Keratinocyte (primary cell): Measurements from ENCODE around the gene TIAM1. TPM values are rescaled to one million over a fixed set of nuclear protein-coding genes. Genes with fewer than 3 reads are reported as not detected.

Experiments
- DNase-seq: peaks from one replicate; pipeline ENCODE4 v3.0.0-alpha.2; 2011; ENCODE audit warnings: low read depth, missing footprints, low spot score
- FAIRE-seq: peaks from 2 replicates; lab custom pipeline; 2011; peaks lifted over from hg19 to GRCh38; lab: Jason Lieb, UNC
- H2AFZ ChIP-seq: 2 replicates; pipeline ENCODE4 v1.6.0; 2012; ENCODE audit warnings: low read length, control low read depth, inconsistent platforms; ENCODE audit not compliant: control insufficient read depth
- H3K27ac ChIP-seq: 2 replicates; pipeline ENCODE4 v1.5.1; 2011; ENCODE audit warnings: low read length; ENCODE audit not compliant: control insufficient read depth, insufficient read depth
- H3K27me3 ChIP-seq: 3 replicates; pipeline ENCODE4 v1.6.0; 2011; ENCODE audit warnings: low read length; ENCODE audit not compliant: control insufficient read depth, insufficient read depth; ENCODE audit errors: extremely low read depth
- H3K36me3 ChIP-seq, 2 experiments: 2 replicates in 1 of 2; 3 replicates in 1 of 2; pipeline ENCODE4 v1.5.1; 2011; ENCODE audit warnings: low read length in 2 of 2, mild to moderate bottlenecking in 1 of 2; ENCODE audit not compliant: control insufficient read depth in 2 of 2, insufficient read depth in 2 of 2; ENCODE audit errors: extremely low read depth in 1 of 2
- H3K4me1 ChIP-seq: 3 replicates; pipeline ENCODE4 v1.5.1; 2011; ENCODE audit warnings: low read length; ENCODE audit not compliant: control insufficient read depth, insufficient read depth; ENCODE audit errors: extremely low read depth
- H3K4me2 ChIP-seq: 3 replicates; pipeline ENCODE4 v1.6.0; 2011; ENCODE audit warnings: low read depth, low read length; ENCODE audit not compliant: control insufficient read depth, insufficient read depth; ENCODE audit errors: extremely low read depth
- H3K4me3 ChIP-seq, 3 experiments: fragments of 200-600 bp in 1 of 3; sonication (generic) in 1 of 3; 2 replicates in 2 of 3; 3 replicates in 1 of 3; pipeline ENCODE4 v1.5.1; 2011 to 2016; ENCODE audit warnings: low read length in 3 of 3, mild to moderate bottlenecking in 3 of 3, control low read depth in 2 of 3, inconsistent platforms in 1 of 3, low read depth in 1 of 3, mixed read lengths in 1 of 3, mixed run types in 1 of 3, moderate library complexity in 1 of 3; ENCODE audit not compliant: control insufficient read depth in 2 of 3, insufficient read depth in 2 of 3; ENCODE audit errors: extremely low read depth in 1 of 3
- H3K79me2 ChIP-seq: 2 replicates; pipeline ENCODE4 v1.6.0; 2012; ENCODE audit warnings: low read length; ENCODE audit not compliant: control insufficient read depth, insufficient read depth
- H3K9ac ChIP-seq: 3 replicates; pipeline ENCODE4 v1.6.0; 2011; ENCODE audit warnings: low read length; ENCODE audit not compliant: control insufficient read depth, insufficient read depth; ENCODE audit errors: extremely low read depth
- H3K9me1 ChIP-seq: 3 replicates; pipeline ENCODE4 v1.6.0; 2011; ENCODE audit warnings: low read length; ENCODE audit not compliant: control insufficient read depth, insufficient read depth; ENCODE audit errors: extremely low read depth
- H3K9me3 ChIP-seq: 2 replicates; pipeline ENCODE4 v1.5.1; 2012; ENCODE audit warnings: low read depth, low read length; ENCODE audit not compliant: control insufficient read depth
- H4K20me1 ChIP-seq: 3 replicates; pipeline ENCODE4 v1.6.0; 2011; ENCODE audit warnings: low read length; ENCODE audit not compliant: control insufficient read depth, insufficient read depth; ENCODE audit errors: extremely low read depth
- CTCF ChIP-seq, 3 experiments: IDR thresholded peaks in 1 of 3; conservative IDR thresholded peaks in 1 of 3; optimal IDR thresholded peaks in 1 of 3; 2 replicates in 2 of 3; 3 replicates in 1 of 3; pipeline versions ENCODE3 to v1.5.1; 2011; ENCODE audit warnings: low read length in 3 of 3, mild to moderate bottlenecking in 3 of 3, moderate library complexity in 2 of 3, control low read depth in 1 of 3, inconsistent platforms in 1 of 3; ENCODE audit not compliant: insufficient read depth in 2 of 3; ENCODE audit errors: extremely low read depth in 1 of 3
- EZH2 ChIP-seq: IDR thresholded peaks from one replicate; pipeline ENCODE4 v1.6.1; 2012; ENCODE audit warnings: inconsistent platforms, mild to moderate bottlenecking, low read length, moderate library complexity
- dilution Hi-C: fragments of 300-500 bp; cut with MboI; formaldehyde crosslinking; loops from one replicate; pipeline ENCODE4 v1.7.0; 2020; ENCODE audit warnings: low sequenced_read_pairs; ENCODE audit not compliant: extremely low pct_ligation_motif_present
- polyA plus RNA-seq, 5 experiments: library from polyadenylated mRNA; depleted of rRNA in 3 of 5; stranded (reverse) in 3 of 5; stranded (forward) in 1 of 5; unstranded in 1 of 5; fragments of >200 nt; gene quantifications; 1 replicate in 1 of 5; 2 replicates in 3 of 5; 3 replicates in 1 of 5; pipeline versions ENCODE4 v1.2.1 to v1.2.3, GENCODE V29; 2011 to 2012; ENCODE audit warnings: missing spikeins in 2 of 5, low read depth in 1 of 5, low replicate concordance in 1 of 5

The TIAM1 gene
- polyA plus RNA-seq, 1 donor (not counting 4 experiments of a cell fraction or from before 2014, with no cell fraction given), result 8.3 TPM

GRCh38 chr21:31329456-31330143, 14.5 kb downstream of the TIAM1 start:
- dilution Hi-C loops, result no loop called here
- Histone ChIP-seq H3K9me3 (no peaks in the 10 kb centered on the region), H3K4me3 (no peak overlapping the region), H3K27ac (no peak overlapping the region), H3K36me3 (peaks cover 0 to 1% of the 10 kb centered on the region in 2 experiments), H2AFZ (no peak overlapping the region), H3K9me1 (no peaks in the 10 kb centered on the region), H3K27me3 (no peaks in the 10 kb centered on the region), H4K20me1 (no peaks in the 10 kb centered on the region), H3K9ac (no peak overlapping the region), H3K79me2 (no peaks in the 10 kb centered on the region), H3K4me2 (no peak overlapping the region), H3K4me1 (peaks cover 4% of the 10 kb centered on the region)
- DNase-seq, result no peak
- TF ChIP-seq CTCF (optimal IDR thresholded peaks at IDR 0.05 in 1 of 3, IDR thresholded peaks at IDR 0.05 in 1 of 3, conservative IDR thresholded peaks at IDR 0.05 in 1 of 3; ENCODE audit: extremely low read depth in 1 of 3, insufficient read depth in 2 of 3, low read length in 3 of 3), result no peak
- no peak for TF ChIP-seq EZH2
- FAIRE-seq, result no peak

GRCh38 chr21:31326522-31327242, 17.4 kb downstream of the TIAM1 start:
- Histone ChIP-seq H4K20me1 (no peaks in the 10 kb centered on the region), H3K9ac (no peak overlapping the region), H3K9me3 (no peaks in the 10 kb centered on the region), H3K79me2 (no peaks in the 10 kb centered on the region), H3K36me3 (peaks cover 0 to 1% of the 10 kb centered on the region in 2 experiments), H3K4me1 (peaks cover 4% of the 10 kb centered on the region), H3K9me1 (no peaks in the 10 kb centered on the region), H3K27ac (no peak overlapping the region), H3K4me2 (peak overlapping the region; percentile 27), H3K4me3 (no peak overlapping the region), H2AFZ (peak overlapping the region; percentile 19), H3K27me3 (no peaks in the 10 kb centered on the region)
- no peak for DNase-seq
- no peak for FAIRE-seq
- no peak for TF ChIP-seq CTCF (optimal IDR thresholded peaks at IDR 0.05 in 1 of 3, IDR thresholded peaks at IDR 0.05 in 1 of 3, conservative IDR thresholded peaks at IDR 0.05 in 1 of 3; ENCODE audit: extremely low read depth in 1 of 3, insufficient read depth in 2 of 3, low read length in 3 of 3)
- no peak for TF ChIP-seq EZH2
- dilution Hi-C loops, result no loop called here
